GM23338 (cell line): ENCODE data around the gene C19orf25.

Experiments used
- CREB1 ChIP-seq: fragments of 250-450 bp; sonication (Bioruptor Pico); IDR thresholded peaks from 2 replicates; pipeline ENCODE4 v1.5.0; 2020; ENCODE audit warnings: low read depth, mild to moderate bottlenecking, moderate library complexity
- EZH2 ChIP-seq: fragments of 200-600 bp; sonication (generic); IDR thresholded peaks from one replicate; pipeline ENCODE4 v1.8.0; 2017; ENCODE audit warnings: antibody characterized with exemption, mild to moderate bottlenecking, low read depth; ENCODE audit not compliant: unreplicated experiment
- EZH2phosphoT487 ChIP-seq: fragments of 200-600 bp; sonication (generic); IDR thresholded peaks from one replicate; pipeline ENCODE4 v1.8.1; 2018; ENCODE audit warnings: antibody characterized with exemption; ENCODE audit not compliant: unreplicated experiment
- JUNB ChIP-seq: IDR thresholded peaks from one replicate; pipeline ENCODE4 v1.6.1; 2016; ENCODE audit warnings: antibody characterized with exemption; ENCODE audit not compliant: unreplicated experiment
- NANOG ChIP-seq: IDR thresholded peaks from 2 replicates; pipeline ENCODE4 v1.6.1; 2016; ENCODE audit warnings: antibody characterized with exemption, borderline replicate concordance
- POLR2AphosphoS5 ChIP-seq: IDR thresholded peaks from 2 replicates; pipeline ENCODE4 v1.6.1; 2016; ENCODE audit warnings: antibody characterized with exemption, low read depth
- STAT1 ChIP-seq: IDR thresholded peaks from one replicate; pipeline ENCODE4 v1.6.1; 2016; ENCODE audit warnings: antibody characterized with exemption; ENCODE audit not compliant: unreplicated experiment
- ZNF114 ChIP-seq: fragments of 250-450 bp; sonication (Bioruptor Pico); IDR thresholded peaks from 2 replicates; pipeline ENCODE4 v1.5.0; 2020; ENCODE audit warnings: mild to moderate bottlenecking, moderate library complexity
- ZNF331 ChIP-seq: fragments of 250-450 bp; sonication (Bioruptor Pico); IDR thresholded peaks from 2 replicates; pipeline ENCODE4 v1.5.0; 2020; ENCODE audit warnings: low read depth, mild to moderate bottlenecking, moderate library complexity
- TF ChIP-seq, protein P1 (sequence below), 2 experiments: fragments of 200-600 bp in 1 of 2; sonication (generic) in 1 of 2; conservative IDR thresholded peaks; 2 replicates each; pipeline versions ENCODE4 v1.5.1 to v1.6.1; 2016 to 2017; ENCODE audit warnings: antibody characterized with exemption in 2 of 2, low read depth in 2 of 2, mild to moderate bottlenecking in 2 of 2, moderate library complexity in 1 of 2
- TF ChIP-seq, protein P2 (sequence below): IDR thresholded peaks from 2 replicates; pipeline ENCODE4 v1.6.1; 2016; ENCODE audit warnings: antibody characterized with exemption
- TF ChIP-seq, protein P3 (sequence below): IDR thresholded peaks from one replicate; pipeline ENCODE4 v1.6.1; 2018; ENCODE audit warnings: antibody characterized with exemption; ENCODE audit not compliant: unreplicated experiment

DNA sequence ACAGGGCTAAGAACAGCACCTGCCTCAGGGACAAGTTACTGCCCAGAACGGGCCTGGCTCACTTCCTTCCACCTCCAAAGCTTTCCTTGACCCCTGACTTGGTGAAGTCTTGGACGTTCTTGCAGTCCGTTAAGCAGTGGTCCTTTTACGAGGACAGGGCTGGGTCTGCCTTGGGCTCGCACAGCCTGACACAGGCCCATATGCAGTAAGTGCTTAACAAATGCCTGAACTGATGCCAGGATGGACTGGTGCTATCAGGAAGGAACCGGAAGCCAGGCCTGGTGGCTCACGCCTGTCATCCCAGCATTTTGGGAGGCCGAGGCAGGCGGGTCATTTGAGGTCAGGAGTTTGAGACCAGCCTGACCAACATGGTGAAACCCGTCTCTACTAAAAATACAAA, 43.0 kb upstream of the C19orf25 start:
- TF ChIP-seq, protein P1, sequence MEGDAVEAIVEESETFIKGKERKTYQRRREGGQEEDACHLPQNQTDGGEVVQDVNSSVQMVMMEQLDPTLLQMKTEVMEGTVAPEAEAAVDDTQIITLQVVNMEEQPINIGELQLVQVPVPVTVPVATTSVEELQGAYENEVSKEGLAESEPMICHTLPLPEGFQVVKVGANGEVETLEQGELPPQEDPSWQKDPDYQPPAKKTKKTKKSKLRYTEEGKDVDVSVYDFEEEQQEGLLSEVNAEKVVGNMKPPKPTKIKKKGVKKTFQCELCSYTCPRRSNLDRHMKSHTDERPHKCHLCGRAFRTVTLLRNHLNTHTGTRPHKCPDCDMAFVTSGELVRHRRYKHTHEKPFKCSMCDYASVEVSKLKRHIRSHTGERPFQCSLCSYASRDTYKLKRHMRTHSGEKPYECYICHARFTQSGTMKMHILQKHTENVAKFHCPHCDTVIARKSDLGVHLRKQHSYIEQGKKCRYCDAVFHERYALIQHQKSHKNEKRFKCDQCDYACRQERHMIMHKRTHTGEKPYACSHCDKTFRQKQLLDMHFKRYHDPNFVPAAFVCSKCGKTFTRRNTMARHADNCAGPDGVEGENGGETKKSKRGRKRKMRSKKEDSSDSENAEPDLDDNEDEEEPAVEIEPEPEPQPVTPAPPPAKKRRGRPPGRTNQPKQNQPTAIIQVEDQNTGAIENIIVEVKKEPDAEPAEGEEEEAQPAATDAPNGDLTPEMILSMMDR (conservative IDR thresholded peaks at IDR 0.05; ENCODE audit: low read depth in 2 of 2): no peak
- TF ChIP-seq NANOG (no peak), EZH2 (no peak), POLR2AphosphoS5 (no peak), EZH2phosphoT487 (no peak), JUNB (no peak), STAT1 (no peak), CREB1 (CRISPR knock-in tag) (no peak), ZNF331 (CRISPR knock-in tag) (no peak), ZNF114 (CRISPR knock-in tag) (no peak)
- TF ChIP-seq, protein P2, sequence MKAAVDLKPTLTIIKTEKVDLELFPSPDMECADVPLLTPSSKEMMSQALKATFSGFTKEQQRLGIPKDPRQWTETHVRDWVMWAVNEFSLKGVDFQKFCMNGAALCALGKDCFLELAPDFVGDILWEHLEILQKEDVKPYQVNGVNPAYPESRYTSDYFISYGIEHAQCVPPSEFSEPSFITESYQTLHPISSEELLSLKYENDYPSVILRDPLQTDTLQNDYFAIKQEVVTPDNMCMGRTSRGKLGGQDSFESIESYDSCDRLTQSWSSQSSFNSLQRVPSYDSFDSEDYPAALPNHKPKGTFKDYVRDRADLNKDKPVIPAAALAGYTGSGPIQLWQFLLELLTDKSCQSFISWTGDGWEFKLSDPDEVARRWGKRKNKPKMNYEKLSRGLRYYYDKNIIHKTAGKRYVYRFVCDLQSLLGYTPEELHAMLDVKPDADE: no peak
- TF ChIP-seq, protein P3, sequence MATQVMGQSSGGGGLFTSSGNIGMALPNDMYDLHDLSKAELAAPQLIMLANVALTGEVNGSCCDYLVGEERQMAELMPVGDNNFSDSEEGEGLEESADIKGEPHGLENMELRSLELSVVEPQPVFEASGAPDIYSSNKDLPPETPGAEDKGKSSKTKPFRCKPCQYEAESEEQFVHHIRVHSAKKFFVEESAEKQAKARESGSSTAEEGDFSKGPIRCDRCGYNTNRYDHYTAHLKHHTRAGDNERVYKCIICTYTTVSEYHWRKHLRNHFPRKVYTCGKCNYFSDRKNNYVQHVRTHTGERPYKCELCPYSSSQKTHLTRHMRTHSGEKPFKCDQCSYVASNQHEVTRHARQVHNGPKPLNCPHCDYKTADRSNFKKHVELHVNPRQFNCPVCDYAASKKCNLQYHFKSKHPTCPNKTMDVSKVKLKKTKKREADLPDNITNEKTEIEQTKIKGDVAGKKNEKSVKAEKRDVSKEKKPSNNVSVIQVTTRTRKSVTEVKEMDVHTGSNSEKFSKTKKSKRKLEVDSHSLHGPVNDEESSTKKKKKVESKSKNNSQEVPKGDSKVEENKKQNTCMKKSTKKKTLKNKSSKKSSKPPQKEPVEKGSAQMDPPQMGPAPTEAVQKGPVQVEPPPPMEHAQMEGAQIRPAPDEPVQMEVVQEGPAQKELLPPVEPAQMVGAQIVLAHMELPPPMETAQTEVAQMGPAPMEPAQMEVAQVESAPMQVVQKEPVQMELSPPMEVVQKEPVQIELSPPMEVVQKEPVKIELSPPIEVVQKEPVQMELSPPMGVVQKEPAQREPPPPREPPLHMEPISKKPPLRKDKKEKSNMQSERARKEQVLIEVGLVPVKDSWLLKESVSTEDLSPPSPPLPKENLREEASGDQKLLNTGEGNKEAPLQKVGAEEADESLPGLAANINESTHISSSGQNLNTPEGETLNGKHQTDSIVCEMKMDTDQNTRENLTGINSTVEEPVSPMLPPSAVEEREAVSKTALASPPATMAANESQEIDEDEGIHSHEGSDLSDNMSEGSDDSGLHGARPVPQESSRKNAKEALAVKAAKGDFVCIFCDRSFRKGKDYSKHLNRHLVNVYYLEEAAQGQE: no peak
